CD4-positive, CD25-positive, alpha-beta regulatory T cell (primary cell): Measurements from ENCODE around the gene LIN7C. TPM values are rescaled to one million over a fixed set of nuclear protein-coding genes. Genes with fewer than 3 reads are reported as not detected.

Experiments
- ATAC-seq, 2 donors: fragments of 150-1000 bp; cut with Tn5 transposase; one replicate each; pipeline ENCODE4 v1.10.0; 2021; ENCODE audit warnings: low read depth in 2 of 2, moderate number of reproducible peaks in 2 of 2, moderate library complexity in 1 of 2
- DNase-seq, 3 donors: peaks; one replicate each; pipeline versions ENCODE4 v3.0.0 to v3.0.0-alpha.2; 2012 to 2022; ENCODE audit warnings: mixed read lengths in 1 of 3
- H3K27ac ChIP-seq: one replicate; pipeline ENCODE4 v1.7.0; 2013; ENCODE audit warnings: mild to moderate bottlenecking, low read length; ENCODE audit not compliant: insufficient read depth, poor library complexity, severe bottlenecking
- H3K27me3 ChIP-seq: one replicate; pipeline ENCODE4 v1.7.0; 2013; ENCODE audit warnings: low read length; ENCODE audit not compliant: control insufficient read depth, insufficient read depth
- H3K36me3 ChIP-seq: one replicate; pipeline ENCODE4 v1.7.0; 2013; ENCODE audit warnings: mild to moderate bottlenecking, low read length, moderate library complexity; ENCODE audit not compliant: control insufficient read depth, insufficient read depth
- H3K4me1 ChIP-seq: 2 replicates; pipeline ENCODE4 v1.7.0; 2013; ENCODE audit warnings: mild to moderate bottlenecking, low read length; ENCODE audit not compliant: insufficient read depth, control insufficient read depth, poor library complexity, severe bottlenecking
- H3K4me3 ChIP-seq: one replicate; pipeline ENCODE4 v1.7.0; 2013; ENCODE audit warnings: low read depth, mild to moderate bottlenecking, low read length, moderate library complexity
- H3K9me3 ChIP-seq, 2 experiments: 1 replicate in 1 of 2; 2 replicates in 1 of 2; pipeline ENCODE4 v1.7.0; 2013; ENCODE audit warnings: low read length in 2 of 2, mild to moderate bottlenecking in 1 of 2, moderate library complexity in 1 of 2; ENCODE audit not compliant: control insufficient read depth in 2 of 2
- H3K27ac Mint-ChIP-seq, 3 donors: one replicate each; pipeline ENCODE4 v1.8.0; 2020 to 2022; ENCODE audit warnings: mild to moderate bottlenecking in 3 of 3, mixed read lengths in 3 of 3, moderate library complexity in 2 of 3
- H3K27me3 Mint-ChIP-seq: one replicate; pipeline ENCODE4 v1.8.0; 2022; ENCODE audit warnings: mild to moderate bottlenecking, mixed read lengths
- H3K36me3 Mint-ChIP-seq: one replicate; pipeline ENCODE4 v1.8.0; 2020; ENCODE audit warnings: mixed read lengths
- H3K4me1 Mint-ChIP-seq, 4 donors: one replicate each; pipeline ENCODE4 v1.8.0; 2020 to 2022; ENCODE audit warnings: mixed read lengths in 4 of 4, mild to moderate bottlenecking in 1 of 4
- H3K4me3 Mint-ChIP-seq, 4 donors: one replicate each; pipeline ENCODE4 v1.8.0; 2020 to 2022; ENCODE audit warnings: mild to moderate bottlenecking in 4 of 4, mixed read lengths in 4 of 4, moderate library complexity in 3 of 4
- H3K9me3 Mint-ChIP-seq, 7 donors: one replicate each; pipeline ENCODE4 v1.8.0; 2020 to 2022; ENCODE audit warnings: mixed read lengths in 7 of 7, mild to moderate bottlenecking in 3 of 7, moderate library complexity in 2 of 7
- polyA plus RNA-seq, 4 donors: library from polyadenylated mRNA; unstranded; fragments of 300-500 nt; fragmentation: Illumina TruSeq; gene quantifications; one replicate each; pipeline ENCODE4 v1.2.3, GENCODE V29; 2021
- total RNA-seq: library from RNA; stranded (reverse); gene quantifications from one replicate; pipeline ENCODE4 v1.2.3, GENCODE V29; 2022

The LIN7C gene
- total and polyA plus RNA-seq, 5 donors from 2014 or later = 10.3 to 20.3 (median 12.1) TPM

DNA sequence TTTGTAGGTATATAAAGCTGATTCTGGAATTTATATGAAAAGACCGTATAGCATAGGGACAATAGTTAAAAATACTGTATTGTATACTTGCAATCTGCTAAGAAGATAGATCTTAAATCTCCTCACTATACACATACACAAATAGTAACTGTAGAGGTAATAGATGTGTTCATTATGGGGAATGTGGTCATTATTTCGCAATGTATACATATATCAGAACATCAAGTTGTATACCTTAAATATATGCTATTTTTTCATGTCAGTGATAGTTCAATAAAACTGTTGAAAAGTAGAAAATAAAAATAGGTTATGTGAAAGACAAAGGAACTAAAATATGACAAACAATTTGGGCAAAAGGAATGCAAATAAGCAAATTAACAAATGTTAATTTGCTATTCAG is 35.2 kb upstream of the LIN7C start:
- Histone ChIP-seq H3K4me3 (no peak overlapping the region), H3K36me3 (no peaks in the 10 kb centered on the region), H3K4me1 (no peaks in the 10 kb centered on the region), H3K9me3 (no peaks in the 10 kb centered on the region), H3K27me3 (no peaks in the 10 kb centered on the region), H3K27ac (no peak overlapping the region)
- H3K4me1 Mint-ChIP-seq = peaks cover 0 to 1% (median 0%) of the 10 kb centered on the region in 4 donors
- H3K27me3 Mint-ChIP-seq = no peaks in the 10 kb centered on the region
- no peak overlapping the region for H3K27ac Mint-ChIP-seq
- DNase-seq = no peak
- peaks cover 12% of the 10 kb centered on the region for H3K36me3 Mint-ChIP-seq
- peaks cover 0 to 2% (median 0%) of the 10 kb centered on the region in 7 donors for H3K9me3 Mint-ChIP-seq
- H3K4me3 Mint-ChIP-seq = no peak overlapping the region
- ATAC-seq = no peak

DNA sequence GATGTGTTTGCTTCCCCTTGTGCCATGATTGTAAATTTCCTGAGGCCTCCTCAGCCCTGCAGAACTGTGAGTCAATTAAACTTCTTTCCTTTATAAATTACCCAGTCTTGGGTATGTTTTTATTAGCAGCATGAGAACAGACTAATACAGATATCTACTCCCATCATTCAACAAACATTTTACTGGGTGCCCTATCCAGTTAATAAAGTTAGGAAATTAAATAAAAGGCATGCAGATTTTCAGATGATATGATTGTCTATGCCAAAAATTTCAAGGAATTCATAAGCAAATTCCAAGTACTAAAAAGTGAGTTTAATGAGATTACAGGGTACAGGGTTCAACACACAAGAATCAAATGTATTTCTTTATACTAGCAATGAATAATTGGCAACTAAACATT is 33.5 kb upstream of the LIN7C start:
- peaks cover 0 to 2% (median 0%) of the 10 kb centered on the region in 7 donors for H3K9me3 Mint-ChIP-seq
- Histone ChIP-seq H3K36me3 (no peaks in the 10 kb centered on the region), H3K27me3 (no peaks in the 10 kb centered on the region), H3K4me3 (no peak overlapping the region), H3K9me3 (no peaks in the 10 kb centered on the region), H3K4me1 (no peaks in the 10 kb centered on the region), H3K27ac (no peak overlapping the region)
- no peak overlapping the region for H3K27ac Mint-ChIP-seq
- H3K4me3 Mint-ChIP-seq = no peak overlapping the region
- no peaks in the 10 kb centered on the region for H3K27me3 Mint-ChIP-seq
- DNase-seq (no peak), ATAC-seq (no peak)
- peaks cover 12% of the 10 kb centered on the region for H3K36me3 Mint-ChIP-seq
- H3K4me1 Mint-ChIP-seq = no peaks in the 10 kb centered on the region

DNA sequence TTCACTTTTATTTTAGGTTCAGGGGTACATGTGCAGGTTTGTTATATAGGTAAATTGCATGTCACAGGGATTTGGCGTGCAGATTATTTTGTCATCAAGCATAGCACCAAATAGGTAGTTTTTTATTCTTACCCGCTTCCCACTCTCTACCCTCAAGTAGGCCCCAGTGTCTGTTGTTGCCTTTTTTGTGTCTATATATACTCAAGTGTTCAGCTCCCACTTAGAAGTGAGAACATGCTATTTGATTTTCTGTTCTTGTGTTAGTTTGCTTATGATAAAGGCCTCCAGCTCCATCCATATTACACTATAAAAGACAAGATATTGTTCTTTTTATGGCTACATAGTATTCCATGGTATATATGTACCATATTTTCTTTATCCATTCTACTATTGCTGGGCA is 28.5 kb upstream of the LIN7C start:
- Histone ChIP-seq H3K27me3 (peaks cover 1% of the 10 kb centered on the region), H3K27ac (no peak overlapping the region), H3K4me1 (no peaks in the 10 kb centered on the region), H3K9me3 (no peaks in the 10 kb centered on the region), H3K36me3 (no peaks in the 10 kb centered on the region), H3K4me3 (no peak overlapping the region)
- Mint-ChIP-seq H3K4me3 (no peak overlapping the region), H3K9me3 (no peaks in the 10 kb centered on the region), H3K36me3 (no peaks in the 10 kb centered on the region), H3K27ac (no peak overlapping the region), H3K4me1 (no peaks in the 10 kb centered on the region), H3K27me3 (no peaks in the 10 kb centered on the region)
- DNase-seq (no peak), ATAC-seq (no peak)

DNA sequence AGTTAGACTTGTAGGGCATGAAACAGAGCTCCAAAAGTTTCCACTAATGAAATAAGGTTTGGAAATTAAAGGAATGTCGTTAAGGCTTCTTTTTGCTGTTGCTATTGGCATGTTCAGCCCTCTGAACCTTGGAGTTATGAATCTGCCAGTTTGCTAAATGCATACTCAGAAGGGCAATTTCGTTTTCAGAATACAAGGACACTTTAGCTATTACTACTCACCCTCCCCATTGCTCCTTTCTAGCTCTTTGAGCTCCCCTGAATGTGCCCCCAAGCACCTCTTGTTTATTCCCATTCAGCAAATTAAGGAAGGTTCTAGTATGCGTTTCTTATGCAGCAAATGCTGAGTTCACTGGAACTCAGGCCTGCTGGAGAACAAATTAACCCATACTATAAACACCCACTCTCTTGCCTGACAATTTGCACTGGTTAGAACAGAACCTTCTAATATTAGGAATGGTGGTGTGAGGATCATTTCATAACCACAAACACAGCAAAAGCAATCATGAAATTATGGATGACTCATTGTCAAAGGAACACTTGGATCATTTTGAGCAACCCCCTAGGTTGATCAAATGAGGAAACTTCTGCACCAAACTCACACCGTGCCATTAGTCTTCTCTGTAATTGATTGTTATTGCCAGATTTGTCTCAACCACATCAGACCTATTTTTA is 26.2 kb upstream of the LIN7C start:
- no peaks in the 10 kb centered on the region for H3K9me3 Mint-ChIP-seq
- H3K36me3 ChIP-seq = no peaks in the 10 kb centered on the region
- H3K9me3 ChIP-seq = no peaks in the 10 kb centered on the region
- no peaks in the 10 kb centered on the region for H3K4me1 ChIP-seq
- H3K4me3 Mint-ChIP-seq = no peak overlapping the region
- no peaks in the 10 kb centered on the region for H3K36me3 Mint-ChIP-seq
- peaks cover 3% of the 10 kb centered on the region for H3K27me3 ChIP-seq
- ATAC-seq = no peak
- no peak overlapping the region for H3K27ac ChIP-seq
- H3K27me3 Mint-ChIP-seq = no peaks in the 10 kb centered on the region
- H3K4me1 Mint-ChIP-seq = no peaks in the 10 kb centered on the region
- no peak for DNase-seq
- no peak overlapping the region for H3K4me3 ChIP-seq
- H3K27ac Mint-ChIP-seq = no peak overlapping the region

DNA sequence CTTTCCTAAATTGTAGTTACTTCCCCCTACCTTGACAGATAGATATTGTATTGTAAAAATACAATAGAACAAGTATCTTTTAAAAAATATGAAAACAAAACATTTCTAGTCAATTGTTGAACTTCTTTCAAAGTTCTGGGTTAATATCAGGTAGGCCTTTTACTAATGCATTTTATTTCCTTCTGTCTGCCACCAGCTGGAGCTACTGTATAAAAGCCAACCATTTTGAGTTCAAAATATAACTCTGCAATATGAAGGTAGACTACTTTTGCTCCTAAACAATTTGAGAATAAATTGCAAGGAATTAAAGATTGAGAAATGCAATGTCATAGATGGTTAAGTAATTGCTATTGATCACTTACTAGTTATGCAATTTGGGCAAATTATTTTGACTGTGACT is 22.1 kb upstream of the LIN7C start:
- no peaks in the 10 kb centered on the region for H3K27me3 Mint-ChIP-seq
- peaks cover 0 to 3% (median 0%) of the 10 kb centered on the region in 7 donors for H3K9me3 Mint-ChIP-seq
- no peak overlapping the region for H3K27ac ChIP-seq
- ATAC-seq = no peak
- H3K9me3 ChIP-seq = no peaks in the 10 kb centered on the region
- no peak for DNase-seq
- no peak overlapping the region for H3K27ac Mint-ChIP-seq
- H3K36me3 Mint-ChIP-seq = no peaks in the 10 kb centered on the region
- H3K4me1 ChIP-seq = no peaks in the 10 kb centered on the region
- no peaks in the 10 kb centered on the region for H3K4me1 Mint-ChIP-seq
- H3K4me3 Mint-ChIP-seq = no peak overlapping the region
- no peak overlapping the region for H3K4me3 ChIP-seq
- peaks cover 3% of the 10 kb centered on the region for H3K27me3 ChIP-seq
- H3K36me3 ChIP-seq = no peaks in the 10 kb centered on the region

DNA sequence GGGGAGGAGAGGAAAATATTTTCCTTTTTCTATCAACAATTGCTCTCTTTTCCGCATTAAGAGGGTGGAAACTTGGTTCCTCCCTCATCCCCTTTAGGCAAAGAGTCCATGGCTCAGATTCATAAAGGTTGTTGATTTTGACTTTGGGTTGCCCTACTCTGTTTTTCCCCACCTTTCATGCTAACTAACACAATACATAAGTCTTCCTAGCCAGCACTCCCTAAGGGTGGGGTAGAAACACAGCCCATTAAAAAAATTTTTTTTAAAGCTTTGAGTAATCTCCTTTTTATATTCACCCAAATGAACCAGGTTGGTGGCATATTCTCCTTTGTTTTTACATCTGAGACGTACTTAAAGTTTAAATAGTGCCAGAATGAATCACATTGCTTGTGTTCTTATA is 20.0 kb upstream of the LIN7C start:
- DNase-seq (no peak), ATAC-seq (no peak)
- no peaks in the 10 kb centered on the region for H3K36me3 Mint-ChIP-seq
- H3K27ac ChIP-seq = no peak overlapping the region
- no peaks in the 10 kb centered on the region for H3K4me1 ChIP-seq
- H3K36me3 ChIP-seq = no peaks in the 10 kb centered on the region
- no peak overlapping the region for H3K27ac Mint-ChIP-seq
- no peaks in the 10 kb centered on the region for H3K27me3 Mint-ChIP-seq
- peaks cover 3% of the 10 kb centered on the region for H3K27me3 ChIP-seq
- peaks cover 0 to 3% (median 0%) of the 10 kb centered on the region in 7 donors for H3K9me3 Mint-ChIP-seq
- H3K9me3 ChIP-seq = no peaks in the 10 kb centered on the region
- no peak overlapping the region for H3K4me3 Mint-ChIP-seq
- no peak overlapping the region for H3K4me3 ChIP-seq
- no peaks in the 10 kb centered on the region for H3K4me1 Mint-ChIP-seq

DNA sequence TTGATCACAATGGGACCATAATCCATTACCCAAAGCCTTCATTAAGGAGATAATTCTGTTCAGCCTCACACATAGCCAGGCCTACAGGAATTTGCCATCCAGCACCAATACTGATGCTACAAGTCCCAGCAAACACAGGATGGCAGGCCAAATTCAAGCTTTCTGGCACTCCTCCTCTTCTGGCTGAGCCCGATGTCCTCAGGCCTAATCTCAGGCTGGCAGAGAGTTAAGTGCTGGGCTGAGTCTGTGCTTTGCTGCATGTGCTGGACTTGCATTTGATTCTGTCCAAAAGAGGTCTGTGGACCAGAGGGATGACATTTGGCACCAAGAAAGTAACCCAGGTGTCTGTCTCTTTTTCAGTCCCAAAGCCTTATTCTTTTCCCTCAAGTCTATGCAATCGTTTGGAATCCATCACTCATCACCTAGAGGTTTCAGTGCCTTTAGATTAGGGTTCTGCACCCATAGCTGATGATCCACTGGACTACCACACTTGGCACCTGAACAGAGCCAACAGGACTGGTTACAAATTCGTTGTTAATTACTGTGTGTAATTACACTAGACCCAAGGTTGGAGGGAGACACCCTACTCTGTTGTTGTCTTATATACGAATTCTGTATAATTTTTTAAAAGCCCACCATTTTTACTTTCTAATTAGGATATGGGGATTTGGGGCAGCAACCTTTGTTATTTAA is 19.4 kb upstream of the LIN7C start:
- H3K4me3 ChIP-seq = no peak overlapping the region
- no peaks in the 10 kb centered on the region for H3K36me3 ChIP-seq
- H3K9me3 ChIP-seq = no peaks in the 10 kb centered on the region
- Mint-ChIP-seq H3K4me3 (no peak overlapping the region), H3K9me3 (peaks cover 0 to 3% (median 0%) of the 10 kb centered on the region in 7 donors), H3K36me3 (no peaks in the 10 kb centered on the region), H3K27ac (no peak overlapping the region), H3K27me3 (no peaks in the 10 kb centered on the region), H3K4me1 (no peaks in the 10 kb centered on the region)
- ATAC-seq = no peak
- DNase-seq = no peak
- no peak overlapping the region for H3K27ac ChIP-seq
- H3K4me1 ChIP-seq = no peaks in the 10 kb centered on the region
- peaks cover 3% of the 10 kb centered on the region for H3K27me3 ChIP-seq

DNA sequence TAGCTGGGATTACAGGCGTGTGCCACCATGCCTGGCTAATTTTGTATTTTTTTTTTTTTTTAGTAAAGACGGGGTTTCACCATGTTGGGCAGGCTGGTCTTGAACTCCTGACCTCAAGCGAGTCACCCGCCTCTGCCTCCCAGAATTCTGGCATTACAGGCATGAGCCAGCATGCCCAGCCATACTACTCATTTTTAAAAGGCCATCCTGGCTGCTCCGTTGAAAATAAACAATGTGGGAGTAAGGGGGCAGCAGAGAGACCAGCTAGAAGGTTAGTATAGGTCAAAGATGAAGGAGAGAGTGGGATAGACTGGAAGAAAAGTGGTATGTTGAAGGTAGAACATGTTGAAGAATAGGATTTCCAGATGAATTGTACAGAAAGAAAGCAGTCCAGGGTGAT is 17.6 kb upstream of the LIN7C start:
- H3K4me1 ChIP-seq = no peaks in the 10 kb centered on the region
- no peak overlapping the region for H3K27ac ChIP-seq
- Mint-ChIP-seq H3K36me3 (peaks cover 3% of the 10 kb centered on the region), H3K4me1 (no peaks in the 10 kb centered on the region), H3K4me3 (no peak overlapping the region), H3K27me3 (no peaks in the 10 kb centered on the region), H3K9me3 (peaks cover 0 to 3% (median 0%) of the 10 kb centered on the region in 7 donors), H3K27ac (no peak overlapping the region)
- DNase-seq (no peak), ATAC-seq (no peak)
- H3K9me3 ChIP-seq = no peaks in the 10 kb centered on the region
- H3K27me3 ChIP-seq = no peaks in the 10 kb centered on the region
- H3K4me3 ChIP-seq = no peak overlapping the region
- no peaks in the 10 kb centered on the region for H3K36me3 ChIP-seq
